Loucy (cell line): ENCODE data around the gene RNF149.

Source experiments
- H2AFZ ChIP-seq: fragments of 200-600 bp; sonication (generic); 2 replicates; pipeline ENCODE4 v1.6.0; 2016; ENCODE audit warnings: antibody characterized with exemption, mild to moderate bottlenecking, low read length, moderate library complexity
- H3F3A ChIP-seq: fragments of 200-600 bp; 2 replicates; pipeline ENCODE4 v1.6.0; 2016; ENCODE audit warnings: antibody characterized with exemption, low read depth, mild to moderate bottlenecking
- H3K27me3 ChIP-seq: fragments of 200-600 bp; sonication (generic); 2 replicates; pipeline ENCODE4 v1.6.1; 2014; ENCODE audit warnings: low read length, mild to moderate bottlenecking; ENCODE audit not compliant: insufficient read depth, poor library complexity, severe bottlenecking
- H3K36me3 ChIP-seq: fragments of 200-600 bp; sonication (generic); 2 replicates; pipeline ENCODE4 v1.6.1; 2016; ENCODE audit warnings: low read length; ENCODE audit not compliant: insufficient read depth
- H3K4me1 ChIP-seq: fragments of 200-600 bp; sonication (generic); 2 replicates; pipeline ENCODE4 v1.5.1; 2014; ENCODE audit warnings: low read length, mild to moderate bottlenecking; ENCODE audit not compliant: insufficient read depth, poor library complexity, severe bottlenecking
- H3K4me2 ChIP-seq: fragments of 200-600 bp; sonication (generic); 2 replicates; pipeline ENCODE4 v1.6.0; 2014; ENCODE audit warnings: antibody characterized with exemption, low read length, low read depth, mild to moderate bottlenecking; ENCODE audit not compliant: poor library complexity, severe bottlenecking
- H3K4me3 ChIP-seq: fragments of 200-600 bp; sonication (generic); 2 replicates; pipeline ENCODE4 v1.5.1; 2014; ENCODE audit warnings: low read length, mild to moderate bottlenecking, mixed read lengths; ENCODE audit not compliant: poor library complexity, severe bottlenecking
- H3K79me2 ChIP-seq: fragments of 200-600 bp; sonication (generic); 2 replicates; pipeline ENCODE4 v1.6.1; 2014; ENCODE audit warnings: low read length; ENCODE audit not compliant: insufficient read depth
- H3K9ac ChIP-seq: fragments of 200-600 bp; sonication (generic); 2 replicates; pipeline ENCODE4 v1.6.0; 2014; ENCODE audit warnings: mild to moderate bottlenecking, low read depth, low read length, moderate library complexity; ENCODE audit not compliant: poor library complexity, severe bottlenecking
- H3K9me2 ChIP-seq: fragments of 200-600 bp; sonication (generic); replicated peaks from 2 replicates; pipeline ENCODE4 v1.6.1; 2016; ENCODE audit warnings: low read depth, low read length, mixed read lengths
- H3K9me3 ChIP-seq: fragments of 200-600 bp; sonication (generic); 2 replicates; pipeline ENCODE4 v1.6.1; 2014; ENCODE audit warnings: mild to moderate bottlenecking, antibody characterized with exemption, low read length, low read depth; ENCODE audit not compliant: insufficient read depth
- H4K20me1 ChIP-seq: fragments of 200-600 bp; sonication (generic); 2 replicates; pipeline ENCODE4 v1.6.0; 2014; ENCODE audit warnings: antibody characterized with exemption, low read length, mild to moderate bottlenecking; ENCODE audit not compliant: insufficient read depth, poor library complexity, severe bottlenecking
- EZH2phosphoT487 ChIP-seq: fragments of 200-600 bp; IDR thresholded peaks from 2 replicates; pipeline ENCODE4 v1.6.1; 2018; ENCODE audit warnings: antibody characterized with exemption, mild to moderate bottlenecking, moderate library complexity, borderline replicate concordance
- TF ChIP-seq, protein P1 (sequence below): fragments of 200-600 bp; sonication (generic); conservative IDR thresholded peaks from 2 replicates; pipeline ENCODE4 v1.5.1; 2014; ENCODE audit warnings: mild to moderate bottlenecking, antibody characterized with exemption, low read length

RNF149 gene

DNA sequence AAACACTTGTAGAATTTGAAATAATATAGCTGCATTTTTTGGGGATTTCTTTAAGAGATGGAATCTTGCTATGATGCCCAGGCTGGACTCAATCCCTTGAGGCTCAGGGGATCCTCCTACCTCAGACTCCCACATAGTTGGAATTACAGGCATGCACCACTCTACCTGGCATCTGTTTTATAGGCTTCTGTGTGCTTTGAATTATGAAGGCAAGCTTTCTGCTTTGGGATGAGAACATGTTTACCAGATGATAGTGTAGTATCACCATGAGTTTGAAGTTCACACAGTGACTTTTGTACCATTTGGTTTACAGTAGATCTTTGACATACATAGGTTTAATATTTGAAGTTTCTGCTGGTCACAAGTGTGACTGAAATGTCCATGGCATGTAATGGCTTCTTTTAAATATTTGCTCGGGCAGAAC lies 45.1 kb downstream of the RNF149 start:
- Histone ChIP-seq H3F3A (peaks cover 3% of the 10 kb centered on the region; the same call in 1 of the 2 replicates), H3K4me1 (peaks cover 18% of the 10 kb centered on the region), H4K20me1 (no peaks in the 10 kb centered on the region), H2AFZ (no peak overlapping the region), H3K79me2 (peaks cover 16% of the 10 kb centered on the region; the same call in 1 of the 2 replicates), H3K4me3 (no peak overlapping the region), H3K9ac (no peak overlapping the region), H3K4me2 (no peak overlapping the region), H3K27me3 (no peaks in the 10 kb centered on the region), H3K9me3 (peaks cover 4% of the 10 kb centered on the region; the same call in 1 of the 2 replicates), H3K36me3 (peaks cover 64% of the 10 kb centered on the region; the same call in 1 of the 2 replicates), H3K9me2 (no peaks in the 10 kb centered on the region)
- TF ChIP-seq, protein P1, sequence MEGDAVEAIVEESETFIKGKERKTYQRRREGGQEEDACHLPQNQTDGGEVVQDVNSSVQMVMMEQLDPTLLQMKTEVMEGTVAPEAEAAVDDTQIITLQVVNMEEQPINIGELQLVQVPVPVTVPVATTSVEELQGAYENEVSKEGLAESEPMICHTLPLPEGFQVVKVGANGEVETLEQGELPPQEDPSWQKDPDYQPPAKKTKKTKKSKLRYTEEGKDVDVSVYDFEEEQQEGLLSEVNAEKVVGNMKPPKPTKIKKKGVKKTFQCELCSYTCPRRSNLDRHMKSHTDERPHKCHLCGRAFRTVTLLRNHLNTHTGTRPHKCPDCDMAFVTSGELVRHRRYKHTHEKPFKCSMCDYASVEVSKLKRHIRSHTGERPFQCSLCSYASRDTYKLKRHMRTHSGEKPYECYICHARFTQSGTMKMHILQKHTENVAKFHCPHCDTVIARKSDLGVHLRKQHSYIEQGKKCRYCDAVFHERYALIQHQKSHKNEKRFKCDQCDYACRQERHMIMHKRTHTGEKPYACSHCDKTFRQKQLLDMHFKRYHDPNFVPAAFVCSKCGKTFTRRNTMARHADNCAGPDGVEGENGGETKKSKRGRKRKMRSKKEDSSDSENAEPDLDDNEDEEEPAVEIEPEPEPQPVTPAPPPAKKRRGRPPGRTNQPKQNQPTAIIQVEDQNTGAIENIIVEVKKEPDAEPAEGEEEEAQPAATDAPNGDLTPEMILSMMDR: no peak

DNA sequence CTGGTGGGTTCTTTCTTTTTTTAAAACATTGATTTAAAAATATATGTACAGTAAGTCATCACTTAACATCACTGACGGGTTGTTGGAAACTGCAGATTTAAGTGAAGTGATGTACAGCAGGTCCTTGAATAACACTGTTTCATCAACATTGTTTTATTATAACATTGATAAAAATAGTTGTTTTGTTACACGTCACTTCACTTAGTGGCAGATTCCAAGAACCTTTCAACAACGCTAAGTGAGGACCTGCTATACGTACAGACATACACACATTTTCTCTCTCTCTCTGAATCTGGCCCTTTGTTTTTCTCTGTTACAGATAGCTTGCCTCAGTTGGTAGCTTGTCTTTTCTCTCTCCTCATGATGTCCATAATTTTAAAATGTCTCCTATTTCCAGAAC lies 46.4 kb downstream of the RNF149 start:
- Histone ChIP-seq H3K9me2 (no peaks in the 10 kb centered on the region), H3F3A (peaks cover 3% of the 10 kb centered on the region; the same call in 1 of the 2 replicates), H3K4me3 (no peak overlapping the region), H2AFZ (no peak overlapping the region), H3K4me1 (peaks cover 9% of the 10 kb centered on the region), H4K20me1 (peaks cover 5% of the 10 kb centered on the region), H3K9ac (no peak overlapping the region), H3K36me3 (peaks cover 62% of the 10 kb centered on the region; the same call in 1 of the 2 replicates), H3K27me3 (no peaks in the 10 kb centered on the region), H3K79me2 (peaks cover 22% of the 10 kb centered on the region), H3K4me2 (no peak overlapping the region), H3K9me3 (peaks cover 4% of the 10 kb centered on the region; the same call in 1 of the 2 replicates)
- TF ChIP-seq, protein P1: no peak
- TF ChIP-seq EZH2phosphoT487: no peak

DNA sequence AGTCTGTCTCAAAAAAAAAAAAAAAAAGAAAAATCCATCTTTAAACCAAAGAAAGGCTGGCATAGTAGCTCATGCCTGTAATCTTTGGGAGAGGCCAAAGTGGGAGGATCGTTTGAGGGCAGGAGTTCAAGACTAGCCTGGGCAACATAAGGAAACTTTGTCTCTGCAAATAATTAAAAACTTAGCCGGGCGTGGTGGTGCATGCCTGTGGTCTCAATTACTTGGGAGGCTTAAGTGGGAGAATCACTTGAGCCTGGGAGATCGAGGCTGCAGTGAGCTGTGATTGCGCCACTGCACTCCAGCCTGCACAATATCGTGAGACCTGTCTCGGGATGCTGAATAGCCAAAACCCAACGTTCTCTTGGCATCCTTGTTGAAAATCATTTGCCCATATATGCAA lies 49.7 kb downstream of the RNF149 start:
- Histone ChIP-seq H3K9ac (no peak overlapping the region), H3F3A (no peaks in the 10 kb centered on the region; the same call in 1 of the 2 replicates), H3K4me2 (no peak overlapping the region), H2AFZ (no peak overlapping the region), H3K27me3 (no peaks in the 10 kb centered on the region), H3K4me3 (no peak overlapping the region), H3K9me3 (peaks cover 4% of the 10 kb centered on the region; the same call in 1 of the 2 replicates), H4K20me1 (peaks cover 27% of the 10 kb centered on the region), H3K9me2 (no peaks in the 10 kb centered on the region), H3K36me3 (peaks cover 34% of the 10 kb centered on the region; the same call in 1 of the 2 replicates), H3K4me1 (peaks cover 21% of the 10 kb centered on the region), H3K79me2 (peaks cover 55% of the 10 kb centered on the region)
- TF ChIP-seq, protein P1: no peak
- no peak for TF ChIP-seq EZH2phosphoT487
